GM12878 (cell line): ENCODE results near the gene GPR75. TPM values are rescaled to one million over a fixed set of nuclear protein-coding genes. Genes with fewer than 3 reads are reported as not detected.

Experiments
- ATAC-seq: fragments of 200-7000 bp; cut with Tn5 transposase; 3 replicates; pipeline ENCODE4 v1.9.1; 2020; ENCODE audit warnings: mild to moderate bottlenecking, moderate library complexity
- BruUV-seq: library from RNA; stranded (reverse); fragments of 400-500 nt; replicated peaks from 2 replicates; lab custom pipeline; 2021; lab: Mats Ljungman, UMichigan
- CTCF ChIA-PET: fragments of 300-600 bp; sonication (Branson Sonifier 250); formaldehyde crosslinking; extraction: SDS; loops from one replicate; lab custom pipeline; 2021; ENCODE audit warnings: inconsistent platforms; lab: Yijun Ruan, JAX
- POLR2A ChIA-PET: fragments of 350-600 bp; formaldehyde crosslinking; extraction: SDS; loops from one replicate; lab custom pipeline; 2021; ENCODE audit warnings: inconsistent platforms; lab: Charles Lee
- RAD21 ChIA-PET: fragments of 300-600 bp; sonication (Branson Sonifier 250); formaldehyde crosslinking; loops from one replicate; lab custom pipeline; 2023; ENCODE audit warnings: antibody characterized with exemption; ENCODE audit not compliant: unreplicated experiment; lab: Charles Lee
- SMC1A ChIA-PET: fragments of 300-600 bp; sonication (Branson Sonifier 250); formaldehyde crosslinking; loops from one replicate; lab custom pipeline; 2023; ENCODE audit not compliant: unreplicated experiment, uncharacterized antibody; lab: Charles Lee
- DNase-seq: peaks from one replicate; pipeline ENCODE4 v3.0.0-alpha.2; 2011; ENCODE audit warnings: low read depth, low spot score
- FAIRE-seq: peaks from 3 replicates; lab custom pipeline; 2011; peaks lifted over from hg19 to GRCh38; lab: Jason Lieb, UNC
- H2AFZ ChIP-seq: 2 replicates; pipeline ENCODE4 v1.6.0; 2011; ENCODE audit warnings: low read depth, low read length, control low read depth; ENCODE audit not compliant: control insufficient read depth
- H3K27ac ChIP-seq: 2 replicates; pipeline ENCODE4 v1.5.1; 2011; ENCODE audit warnings: control low read depth; ENCODE audit not compliant: control insufficient read depth, insufficient read depth
- H3K27me3 ChIP-seq, 2 experiments: replicated peaks in 1 of 2; 2 replicates each; pipeline versions ENCODE4 v1.6.0 to v1.6.1; 2011; ENCODE audit warnings: low read length in 1 of 2; ENCODE audit not compliant: control insufficient read depth in 2 of 2, insufficient read depth in 2 of 2
- H3K36me3 ChIP-seq, 2 experiments: 2 replicates each; pipeline ENCODE4 v1.5.1; 2011; ENCODE audit warnings: low read length in 1 of 2; ENCODE audit not compliant: control insufficient read depth in 2 of 2, insufficient read depth in 2 of 2
- H3K4me1 ChIP-seq: 2 replicates; pipeline ENCODE4 v1.6.1; 2011; ENCODE audit warnings: mild to moderate bottlenecking, low read length, moderate library complexity, mixed read lengths; ENCODE audit not compliant: control insufficient read depth, insufficient read depth
- H3K4me2 ChIP-seq: 2 replicates; pipeline ENCODE4 v1.6.0; 2011; ENCODE audit warnings: control low read depth; ENCODE audit not compliant: control insufficient read depth, insufficient read depth
- H3K4me3 ChIP-seq: fragments of 200-600 bp; sonication (generic); 2 replicates; pipeline ENCODE4 v1.5.1; 2016
- H3K79me2 ChIP-seq: 2 replicates; pipeline ENCODE4 v1.6.0; 2011; ENCODE audit warnings: low read length; ENCODE audit not compliant: control insufficient read depth, insufficient read depth
- H3K9ac ChIP-seq: 2 replicates; pipeline ENCODE4 v1.8.0; 2011; ENCODE audit warnings: low read length, control low read depth, mixed read lengths; ENCODE audit not compliant: control insufficient read depth, insufficient read depth
- H3K9me3 ChIP-seq: replicated peaks from 3 replicates; pipeline ENCODE4 v1.5.1; 2011; ENCODE audit warnings: mild to moderate bottlenecking, low read length; ENCODE audit not compliant: control insufficient read depth, insufficient read depth
- H4K20me1 ChIP-seq: 2 replicates; pipeline ENCODE4 v1.6.0; 2011; ENCODE audit not compliant: control insufficient read depth, insufficient read depth
- BACH1 ChIP-seq: fragments of 450-650 bp; IDR thresholded peaks from 2 replicates; pipeline ENCODE4 v1.6.1; 2017; ENCODE audit warnings: mild to moderate bottlenecking, borderline replicate concordance
- CHD1 ChIP-seq: IDR thresholded peaks from 2 replicates; pipeline ENCODE4 v1.6.1; 2012; ENCODE audit warnings: low read depth, low read length, improper control_type of control experiment
- ESRRA ChIP-seq: IDR thresholded peaks from 2 replicates; pipeline ENCODE4 v1.6.1; 2012; ENCODE audit warnings: mild to moderate bottlenecking, low read length, improper control_type of control experiment
- MYB ChIP-seq: fragments of 150-350 bp; IDR thresholded peaks from 2 replicates; pipeline ENCODE4 v1.6.1; 2014; ENCODE audit warnings: mild to moderate bottlenecking, low read depth, low read length, borderline replicate concordance
- SIX5 ChIP-seq: IDR thresholded peaks from 2 replicates; pipeline ENCODE4 v1.6.1; 2011; ENCODE audit warnings: mild to moderate bottlenecking, low read depth, low read length, moderate library complexity; ENCODE audit not compliant: severe bottlenecking
- SMAD5 ChIP-seq: IDR thresholded peaks from 2 replicates; pipeline ENCODE4 v1.6.1; 2016; ENCODE audit warnings: antibody characterized with exemption, low read depth
- YBX1 ChIP-seq: fragments of 450-650 bp; IDR thresholded peaks from 2 replicates; pipeline ENCODE4 v1.6.1; 2016; ENCODE audit warnings: antibody characterized with exemption
- WGBS: methylation state at CpG from one replicate; pipeline ENCODE4 v1.1.6; 2016; ENCODE audit warnings: low lambda C conversion rate; ENCODE audit not compliant: insufficient replicate concordance, insufficient coverage; ENCODE audit errors: missing lambda C conversion rate; 5-methylcytosine and 5-hydroxymethylcytosine counted together
- in situ Hi-C: fragments of 300-500 bp; cut with MboI; formaldehyde crosslinking; loops from 9 replicates; pipeline ENCODE4 v1.14.3; 2018; ENCODE audit warnings: mixed read lengths
- intact Hi-C: fragments of 100-400 bp; cut with micrococcal nuclease; formaldehyde crosslinking; loops from one replicate; pipeline ENCODE4 v1.14.2; 2022; ENCODE audit not compliant: unreplicated experiment
- polyA plus RNA-seq, 11 experiments: library from polyadenylated mRNA; depleted of rRNA in 4 of 11; unstranded in 6 of 11; stranded (reverse) in 5 of 11; fragments of >200 nt; fragmentation: Nextera tagmentation in 4 of 11; fragmentation: Illumina TruSeq in 1 of 11; extraction: Ambion mirVana in 4 of 11; extraction: Trizol in 1 of 11; gene quantifications; 1 replicate in 1 of 11; 2 replicates in 10 of 11; pipeline versions ENCODE4 v1.2.1 to v1.2.3, GENCODE V29; 2011 to 2016; ENCODE audit warnings: inconsistent platforms in 2 of 11, missing spikeins in 2 of 11, low read depth in 1 of 11
- total RNA-seq, 4 experiments: library from RNA; depleted of rRNA in 3 of 4; stranded (reverse); fragments of >200 nt in 3 of 4; fragmentation: Illumina TruSeq in 1 of 4; extraction: Trizol in 1 of 4; gene quantifications; 2 replicates each; pipeline versions ENCODE4 v1.2.1 to v1.2.3, GENCODE V29; 2013 to 2021
- TF ChIP-seq, protein P1 (sequence below): fragments of 450-650 bp; IDR thresholded peaks from 2 replicates; pipeline ENCODE4 v1.6.1; 2018; ENCODE audit warnings: borderline replicate concordance, mild to moderate bottlenecking; ENCODE audit not compliant: partially characterized antibody
- TF ChIP-seq, protein P2 (sequence below): IDR thresholded peaks from 2 replicates; pipeline ENCODE4 v1.6.1; 2011; ENCODE audit warnings: borderline replicate concordance, low read depth, mild to moderate bottlenecking, moderate library complexity, mixed read lengths, low read length; ENCODE audit not compliant: insufficient read depth; ENCODE audit errors: extremely low read length
- TF ChIP-seq, protein P3 (sequence below): fragments of 150-350 bp; IDR thresholded peaks from 2 replicates; pipeline ENCODE4 v1.6.1; 2016; ENCODE audit warnings: low read depth, low read length

The GPR75 gene
- total and polyA plus RNA-seq, 10 of the 15 experiments (the other 5 are each of a cell fraction or from before 2014, with no cell fraction given), result 0.02 to 3.5 (median 2.3) TPM; not detected in 2

DNA sequence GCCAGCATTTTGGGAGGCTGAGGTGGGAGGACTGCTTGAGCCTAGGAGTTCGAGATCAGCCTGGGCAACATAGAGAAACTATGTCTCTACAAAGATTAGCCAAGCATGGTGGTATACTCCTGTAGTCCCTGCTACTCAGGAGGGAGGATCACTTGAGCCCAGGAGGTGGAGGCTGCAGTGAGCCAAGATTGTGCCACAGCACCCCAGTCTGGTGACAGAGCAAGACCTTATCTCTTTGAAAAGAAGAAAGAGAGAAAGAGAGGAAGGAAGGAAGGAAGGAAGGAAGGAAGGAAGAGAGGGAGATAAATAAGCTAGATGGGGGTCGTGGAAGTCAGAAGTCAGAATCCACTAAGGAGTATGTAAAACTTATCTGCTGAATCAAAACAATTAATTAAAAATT, 16.2 kb downstream of the GPR75 start:
- FAIRE-seq (no peak), DNase-seq (no peak), ATAC-seq (no peak)
- Histone ChIP-seq H3K36me3 (no peaks in the 10 kb centered on the region), H3K9ac (no peak overlapping the region), H3K79me2 (no peaks in the 10 kb centered on the region), H4K20me1 (no peaks in the 10 kb centered on the region), H3K4me1 (no peaks in the 10 kb centered on the region), H3K4me3 (no peak overlapping the region), H3K4me2 (no peak overlapping the region), H2AFZ (no peak overlapping the region), H3K9me3 (no peaks in the 10 kb centered on the region), H3K27ac (no peak overlapping the region), H3K27me3 (no peaks in the 10 kb centered on the region)
- SMC1A ChIA-PET, result no interaction called here
- WGBS, result 25% methylated on average over 2 of the region's 2 CpGs
- CTCF ChIA-PET, result no interaction called here
- intact Hi-C loops (no loop called here), in situ Hi-C loops (no loop called here)
- POLR2A ChIA-PET, result no interaction called here
- RAD21 ChIA-PET, result no interaction called here
- no TSS peak for BruUV-seq
- no peak for TF ChIP-seq ESRRA
- TF ChIP-seq CHD1, result no peak
- no peak for TF ChIP-seq YBX1
- TF ChIP-seq BACH1, result no peak
- TF ChIP-seq, protein P1, sequence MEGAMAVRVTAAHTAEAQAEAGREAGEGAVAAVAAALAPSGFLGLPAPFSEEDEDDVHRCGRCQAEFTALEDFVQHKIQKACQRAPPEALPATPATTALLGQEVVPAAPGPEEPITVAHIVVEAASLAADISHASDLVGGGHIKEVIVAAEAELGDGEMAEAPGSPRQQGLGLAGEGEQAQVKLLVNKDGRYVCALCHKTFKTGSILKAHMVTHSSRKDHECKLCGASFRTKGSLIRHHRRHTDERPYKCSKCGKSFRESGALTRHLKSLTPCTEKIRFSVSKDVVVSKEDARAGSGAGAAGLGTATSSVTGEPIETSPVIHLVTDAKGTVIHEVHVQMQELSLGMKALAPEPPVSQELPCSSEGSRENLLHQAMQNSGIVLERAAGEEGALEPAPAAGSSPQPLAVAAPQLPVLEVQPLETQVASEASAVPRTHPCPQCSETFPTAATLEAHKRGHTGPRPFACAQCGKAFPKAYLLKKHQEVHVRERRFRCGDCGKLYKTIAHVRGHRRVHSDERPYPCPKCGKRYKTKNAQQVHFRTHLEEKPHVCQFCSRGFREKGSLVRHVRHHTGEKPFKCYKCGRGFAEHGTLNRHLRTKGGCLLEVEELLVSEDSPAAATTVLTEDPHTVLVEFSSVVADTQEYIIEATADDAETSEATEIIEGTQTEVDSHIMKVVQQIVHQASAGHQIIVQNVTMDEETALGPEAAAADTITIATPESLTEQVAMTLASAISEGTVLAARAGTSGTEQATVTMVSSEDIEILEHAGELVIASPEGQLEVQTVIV, result no peak
- no peak for TF ChIP-seq SMAD5
- TF ChIP-seq, all 136 proteins: peak for 0

DNA sequence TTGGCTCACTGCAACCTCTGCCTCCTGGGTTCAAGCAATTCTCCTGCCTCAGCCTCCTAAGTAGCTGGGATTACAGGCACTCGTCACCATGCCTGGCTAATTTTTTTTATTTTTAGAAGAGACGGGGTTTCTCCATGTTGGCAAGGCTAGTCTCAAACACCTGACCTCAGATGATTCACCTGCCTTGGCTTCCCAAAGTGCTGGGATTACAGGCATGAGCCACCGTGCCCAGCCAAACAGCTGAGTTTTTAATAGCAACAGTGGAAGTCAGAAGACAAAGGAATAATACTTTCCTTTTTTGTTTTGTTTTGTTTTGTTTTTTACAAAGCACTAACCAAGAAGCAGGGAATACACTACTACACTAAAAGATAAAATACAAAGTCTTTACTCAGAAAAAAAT, 16.9 kb downstream of the GPR75 start:
- no TSS peak for BruUV-seq
- ChIA-PET SMC1A (no interaction called here), CTCF (no interaction called here), POLR2A (interaction anchor here (0.7 kb wide), 1 partner anchor 64 kb away, joined by 3 read pairs; no protein-coding TSS in a partner anchor), RAD21 (no interaction called here)
- Histone ChIP-seq H3K27ac (no peak overlapping the region), H3K36me3 (no peaks in the 10 kb centered on the region), H3K4me3 (no peak overlapping the region), H3K4me1 (no peaks in the 10 kb centered on the region), H3K9ac (no peak overlapping the region), H4K20me1 (no peaks in the 10 kb centered on the region), H3K4me2 (no peak overlapping the region), H3K27me3 (no peaks in the 10 kb centered on the region), H2AFZ (no peak overlapping the region), H3K9me3 (no peaks in the 10 kb centered on the region), H3K79me2 (no peaks in the 10 kb centered on the region)
- 81% methylated on average over 3 of the region's 3 CpGs for WGBS
- in situ Hi-C loops, result no loop called here
- FAIRE-seq (no peak), ATAC-seq (no peak), DNase-seq (no peak)
- intact Hi-C loops, result no loop called here
- TF ChIP-seq, protein P2, sequence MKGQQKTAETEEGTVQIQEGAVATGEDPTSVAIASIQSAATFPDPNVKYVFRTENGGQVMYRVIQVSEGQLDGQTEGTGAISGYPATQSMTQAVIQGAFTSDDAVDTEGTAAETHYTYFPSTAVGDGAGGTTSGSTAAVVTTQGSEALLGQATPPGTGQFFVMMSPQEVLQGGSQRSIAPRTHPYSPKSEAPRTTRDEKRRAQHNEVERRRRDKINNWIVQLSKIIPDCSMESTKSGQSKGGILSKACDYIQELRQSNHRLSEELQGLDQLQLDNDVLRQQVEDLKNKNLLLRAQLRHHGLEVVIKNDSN, result no peak
- TF ChIP-seq, protein P3, sequence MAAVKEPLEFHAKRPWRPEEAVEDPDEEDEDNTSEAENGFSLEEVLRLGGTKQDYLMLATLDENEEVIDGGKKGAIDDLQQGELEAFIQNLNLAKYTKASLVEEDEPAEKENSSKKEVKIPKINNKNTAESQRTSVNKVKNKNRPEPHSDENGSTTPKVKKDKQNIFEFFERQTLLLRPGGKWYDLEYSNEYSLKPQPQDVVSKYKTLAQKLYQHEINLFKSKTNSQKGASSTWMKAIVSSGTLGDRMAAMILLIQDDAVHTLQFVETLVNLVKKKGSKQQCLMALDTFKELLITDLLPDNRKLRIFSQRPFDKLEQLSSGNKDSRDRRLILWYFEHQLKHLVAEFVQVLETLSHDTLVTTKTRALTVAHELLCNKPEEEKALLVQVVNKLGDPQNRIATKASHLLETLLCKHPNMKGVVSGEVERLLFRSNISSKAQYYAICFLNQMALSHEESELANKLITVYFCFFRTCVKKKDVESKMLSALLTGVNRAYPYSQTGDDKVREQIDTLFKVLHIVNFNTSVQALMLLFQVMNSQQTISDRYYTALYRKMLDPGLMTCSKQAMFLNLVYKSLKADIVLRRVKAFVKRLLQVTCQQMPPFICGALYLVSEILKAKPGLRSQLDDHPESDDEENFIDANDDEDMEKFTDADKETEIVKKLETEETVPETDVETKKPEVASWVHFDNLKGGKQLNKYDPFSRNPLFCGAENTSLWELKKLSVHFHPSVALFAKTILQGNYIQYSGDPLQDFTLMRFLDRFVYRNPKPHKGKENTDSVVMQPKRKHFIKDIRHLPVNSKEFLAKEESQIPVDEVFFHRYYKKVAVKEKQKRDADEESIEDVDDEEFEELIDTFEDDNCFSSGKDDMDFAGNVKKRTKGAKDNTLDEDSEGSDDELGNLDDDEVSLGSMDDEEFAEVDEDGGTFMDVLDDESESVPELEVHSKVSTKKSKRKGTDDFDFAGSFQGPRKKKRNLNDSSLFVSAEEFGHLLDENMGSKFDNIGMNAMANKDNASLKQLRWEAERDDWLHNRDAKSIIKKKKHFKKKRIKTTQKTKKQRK, result no peak
- no peak for TF ChIP-seq MYB
- TF ChIP-seq SIX5, result no peak
